Erythroblast (primary cell): ENCODE measurements around the gene FNTB.

ENCODE experiments used
- GATA1 ChIP-seq: IDR thresholded peaks from 2 replicates; pipeline ENCODE4 v1.6.1; 2011; ENCODE audit warnings: low read depth, mild to moderate bottlenecking, control low read depth, low read length, moderate library complexity
- POLR2A ChIP-seq: IDR thresholded peaks from 2 replicates; pipeline ENCODE4 v1.6.1; 2011; ENCODE audit warnings: mild to moderate bottlenecking, low read length

DNA sequence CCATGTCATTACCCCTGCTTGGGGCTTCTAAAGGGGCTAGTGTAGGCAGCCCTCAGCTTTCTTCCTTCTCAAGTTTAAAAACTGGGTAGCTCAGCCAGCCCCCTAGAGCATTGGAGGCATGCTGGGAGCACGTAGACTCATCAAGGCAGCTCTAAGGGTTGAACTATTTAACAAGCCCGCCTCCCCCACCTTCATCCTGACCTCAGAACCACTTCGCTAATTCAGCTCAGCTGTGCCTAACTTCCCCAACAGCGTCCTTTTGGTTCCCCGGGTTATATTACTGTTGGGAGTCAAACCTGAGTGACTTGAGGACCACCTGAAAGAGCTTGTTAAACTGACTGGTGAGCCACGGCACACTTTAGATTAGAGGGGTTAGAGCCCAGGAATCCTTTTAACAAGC, 85.6 kb downstream of the FNTB start:
- TF ChIP-seq POLR2A, result no peak
- TF ChIP-seq GATA1, result no peak
